D721Med (cell line): ENCODE data around the gene SLC6A9.

Experiments
- DNase-seq: peaks from one replicate; pipeline ENCODE4 v3.0.0; 2011; ENCODE audit warnings: low spot score; ENCODE audit not compliant: insufficient read length
- FAIRE-seq: peaks from 2 replicates; lab custom pipeline; 2011; peaks lifted over from hg19 to GRCh38; lab: Jason Lieb, UNC
- CTCF ChIP-seq: IDR thresholded peaks from 2 replicates; pipeline ENCODE4 v1.5.1; 2012; ENCODE audit warnings: mild to moderate bottlenecking, control low read depth; ENCODE audit not compliant: insufficient read depth; ENCODE audit errors: missing control alignments

The SLC6A9 gene

GRCh38 chr1:44031252-44032169, at the start of gene SLC6A9:
TSS of gene SLC6A9 (minus strand) at chr1:44031462. CDS start at chr1:44024277, 7,185 bp downstream.
- no peak for TF ChIP-seq CTCF
- FAIRE-seq (no peak), DNase-seq (no peak)

GRCh38 chr1:44079566-44079965, 48.3 kb upstream of the SLC6A9 start:
- DNase-seq = no peak
- no peak for TF ChIP-seq CTCF
- FAIRE-seq = no peak

- FAIRE-seq (no peak), DNase-seq (no peak)
- TF ChIP-seq CTCF = no peak
Measured at GRCh38 chr1:44078104-44078503, 46.8 kb upstream of the SLC6A9 start.

- FAIRE-seq (no peak), DNase-seq (no peak)
- no peak for TF ChIP-seq CTCF
Measured at GRCh38 chr1:44077421-44077820, 46.2 kb upstream of the SLC6A9 start.

GRCh38 chr1:44076066-44076465, 44.8 kb upstream of the SLC6A9 start:
- no peak for TF ChIP-seq CTCF
- DNase-seq (no peak), FAIRE-seq (no peak)

GRCh38 chr1:44074415-44074814, 43.2 kb upstream of the SLC6A9 start:
- no peak for TF ChIP-seq CTCF
- FAIRE-seq (no peak), DNase-seq (no peak)

GRCh38 chr1:44073528-44073927, 42.3 kb upstream of the SLC6A9 start:
- no peak for DNase-seq
- TF ChIP-seq CTCF = no peak
- FAIRE-seq = no peak
